ENCODE results near the gene VILL. TPM values are rescaled to one million over a fixed set of nuclear protein-coding genes. Genes with fewer than 3 reads are reported as not detected.

Gene VILL
- total and polyA plus RNA-seq, 2 donors (not counting 3 experiments of a cell fraction or from before 2014, with no cell fraction given), result 9.0 to 10.0 TPM

GRCh38 chr3:38026856-38027255 is 36.3 kb downstream of the VILL start:
- no peaks in the 10 kb centered on the region for H3K27me3 ChIP-seq (ENCODE audit: control insufficient read depth in 2 of 2, insufficient read depth in 2 of 2, low read length in 2 of 2)
- dilution Hi-C loops (cut with MboI; ENCODE audit: extremely low pct_ligation_motif_present, low sequenced_read_pairs), result no loop called here
- no TSS peak for BruUV-seq (replicated peaks)
- H3K27ac ChIP-seq (ENCODE audit: insufficient read depth, low read depth, low read length), result no peak overlapping the region
- no peaks in the 10 kb centered on the region for H3K9me1 ChIP-seq (replicated peaks; ENCODE audit: control insufficient read depth, extremely low read depth, insufficient read depth, low read length)
- ChIA-PET POLR2A (no interaction called here), CTCF (interaction anchor here (1.4 kb wide), 1 partner anchor 172 kb away, joined by 3 read pairs; no protein-coding TSS in a partner anchor)
- no peaks in the 10 kb centered on the region for H4K20me1 ChIP-seq (replicated peaks; ENCODE audit: control insufficient read depth, extremely low read depth, insufficient read depth, low read length)
- no peak overlapping the region for H3K4me3 ChIP-seq (replicated peaks in 1 of 3; ENCODE audit: insufficient read depth in 1 of 3, low read depth in 1 of 3, low read length in 3 of 3)
- TF ChIP-seq GATA2 (IDR thresholded peaks at IDR 0.05; ENCODE audit: insufficient read depth, insufficient read length, low read depth, low read length) (no peak), JUN (IDR thresholded peaks at IDR 0.05; ENCODE audit: borderline replicate concordance, insufficient read depth, insufficient read length, low read depth) (no peak), POLR2AphosphoS5 (IDR thresholded peaks at IDR 0.05; ENCODE audit: insufficient read depth, low read depth, low read length) (no peak), MYC (IDR thresholded peaks at IDR 0.05; ENCODE audit: low read depth, low read length) (no peak), FOS (IDR thresholded peaks at IDR 0.05; ENCODE audit: borderline replicate concordance, insufficient read depth, low read length) (no peak), POLR2A (IDR thresholded peaks at IDR 0.05; ENCODE audit: low read depth, low read length) (no peak), MAX (IDR thresholded peaks at IDR 0.05; ENCODE audit: insufficient read depth, insufficient read length) (no peak), EZH2 (IDR thresholded peaks at IDR 0.05; ENCODE audit: borderline replicate concordance, low read depth, low read length, severe bottlenecking) (no peak), CTCF (IDR thresholded peaks at IDR 0.05; ENCODE audit: extremely low read depth in 1 of 2, insufficient read depth in 1 of 2, low read depth in 1 of 2, low read length in 2 of 2) (no peak)
- peaks cover 14% of the 10 kb centered on the region for H3K4me1 ChIP-seq (ENCODE audit: control insufficient read depth, extremely low read depth, insufficient read depth, low read length)
- no peaks in the 10 kb centered on the region for H3K36me3 ChIP-seq (ENCODE audit: control insufficient read depth in 2 of 2, extremely low read depth in 1 of 2, insufficient read depth in 2 of 2, low read length in 2 of 2)
- intact Hi-C loops (cut with micrococcal nuclease), result no loop called here
- no peaks in the 10 kb centered on the region for H3K9me3 ChIP-seq (replicated peaks; ENCODE audit: control insufficient read depth, insufficient read depth, low read length)
- H3K9ac ChIP-seq (replicated peaks; ENCODE audit: extremely low read depth, insufficient read depth, low read length), result no peak overlapping the region
- no peak overlapping the region for H2AFZ ChIP-seq (ENCODE audit: low read depth, low read length)
- H3K4me2 ChIP-seq (ENCODE audit: insufficient read depth, low read length), result no peak overlapping the region
- FAIRE-seq, result no peak
- no peaks in the 10 kb centered on the region for H3K79me2 ChIP-seq (ENCODE audit: control insufficient read depth, insufficient read depth, low read length)
- no peak for DNase-seq (ENCODE audit: low read depth, low spot score)
